CD4-positive, alpha-beta T cell (primary cell): ENCODE measurements around the gene DBT. TPM values are rescaled to one million over a fixed set of nuclear protein-coding genes. Genes with fewer than 3 reads are reported as not detected.
"Not testable (repeated sequence)": the region's sequence is repeated elsewhere in the genome, so short reads cannot be mapped to it uniquely, and the experiment has no call there.

Experiments
- ATAC-seq: fragments of 200-7000 bp; cut with Tn5 transposase; one replicate; pipeline ENCODE4 v1.10.0; 2022; ENCODE audit warnings: mild to moderate bottlenecking; ENCODE audit not compliant: poor library complexity
- CTCF ChIA-PET: fragments of 350-600 bp; sonication (Branson Sonifier 250); formaldehyde crosslinking; loops from one replicate; lab custom pipeline; 2021; ENCODE audit warnings: antibody characterized with exemption, inconsistent platforms; lab: Charles Lee
- POLR2A ChIA-PET: fragments of 350-600 bp; sonication (Branson Sonifier 250); formaldehyde crosslinking; loops from one replicate; lab custom pipeline; 2021; ENCODE audit warnings: antibody characterized with exemption, inconsistent platforms; lab: Charles Lee
- DNase-seq, 14 experiments: peaks; one replicate each; pipeline ENCODE4 v3.0.0-alpha.2; 2013 to 2020; ENCODE audit warnings: mixed read lengths in 2 of 14
- H3K27ac ChIP-seq, 2 donors: one replicate each; pipeline versions ENCODE4 v1.5.1 to v1.7.0; 2013; ENCODE audit warnings: low read length in 2 of 2, low read depth in 1 of 2, mild to moderate bottlenecking in 1 of 2
- H3K27me3 ChIP-seq, 2 experiments: 1 replicate in 1 of 2; 2 replicates in 1 of 2; pipeline versions ENCODE4 v1.6.1 to v1.7.0; 2013; ENCODE audit warnings: low read length in 2 of 2, control low read depth in 1 of 2, mild to moderate bottlenecking in 1 of 2, moderate library complexity in 1 of 2; ENCODE audit not compliant: insufficient read depth in 2 of 2, control insufficient read depth in 1 of 2
- H3K36me3 ChIP-seq: one replicate; pipeline ENCODE4 v1.6.1; 2013; ENCODE audit warnings: low read length, control low read depth; ENCODE audit not compliant: insufficient read depth
- H3K4me1 ChIP-seq: one replicate; pipeline ENCODE4 v1.6.1; 2013; ENCODE audit warnings: low read length, control low read depth; ENCODE audit not compliant: insufficient read depth
- H3K4me3 ChIP-seq: one replicate; pipeline ENCODE4 v1.5.1; 2013; ENCODE audit warnings: mild to moderate bottlenecking, low read length, moderate library complexity
- H3K9me3 ChIP-seq, 2 experiments: 1 replicate in 1 of 2; 2 replicates in 1 of 2; pipeline versions ENCODE4 v1.6.1 to v1.7.0; 2013; ENCODE audit warnings: low read length in 2 of 2, mild to moderate bottlenecking in 2 of 2, control low read depth in 1 of 2, moderate library complexity in 1 of 2; ENCODE audit not compliant: control insufficient read depth in 1 of 2, insufficient read depth in 1 of 2
- H3K27ac Mint-ChIP-seq: one replicate; pipeline ENCODE4 v1.8.0; 2020; ENCODE audit warnings: mixed read lengths
- H3K27me3 Mint-ChIP-seq: one replicate; pipeline ENCODE4 v1.8.0; 2021; ENCODE audit warnings: mixed read lengths
- H3K36me3 Mint-ChIP-seq: one replicate; pipeline ENCODE4 v1.8.0; 2021; ENCODE audit warnings: low read depth, mixed read lengths
- H3K4me1 Mint-ChIP-seq: one replicate; pipeline ENCODE4 v1.8.0; 2021; ENCODE audit warnings: low read depth, mixed read lengths
- H3K4me3 Mint-ChIP-seq: one replicate; pipeline ENCODE4 v1.8.0; 2020; ENCODE audit warnings: mild to moderate bottlenecking, mixed read lengths
- H3K9me3 Mint-ChIP-seq: one replicate; pipeline ENCODE4 v1.8.0; 2020; ENCODE audit warnings: mixed read lengths
- intact Hi-C, 2 experiments: fragments of 100-400 bp; cut with DNase I in 1 of 2; cut with micrococcal nuclease in 1 of 2; formaldehyde crosslinking; loops; one replicate each; pipeline versions ENCODE4 v1.15.1 to v1.9.0; 2023 to 2025; cut with DNase I, micrococcal nuclease
- total RNA-seq, 174 experiments: library from RNA in 2 of 174; stranded (reverse) in 2 of 174; gene quantifications; one replicate each; pipeline ENCODE4 v1.2.3 and lab custom pipeline; 2021 to 2026
- TF ChIP-seq, protein P1 (sequence below): fragments of 200-600 bp; IDR thresholded peaks from one replicate; pipeline ENCODE4 v1.8.0; 2022; ENCODE audit warnings: antibody characterized with exemption, mild to moderate bottlenecking

Gene DBT
- total RNA-seq, 2 experiments from 2014 or later = 5.3 to 5.4 TPM

- POLR2A ChIA-PET, H3K27ac Mint-ChIP-seq, H3K27ac ChIP-seq: not testable (repeated sequence)
Observed at GRCh38 chr1:100202703-100203102, 46.9 kb downstream of the DBT start.

GRCh38 chr1:100200060-100200459 lies 49.6 kb downstream of the DBT start:
- H3K36me3 Mint-ChIP-seq = peaks cover 92% of the 10 kb centered on the region
- H3K27me3 ChIP-seq, H3K27ac ChIP-seq, DNase-seq, H3K4me1 ChIP-seq, H3K4me1 Mint-ChIP-seq, H3K9me3 ChIP-seq, CTCF ChIA-PET, H3K4me3 Mint-ChIP-seq, H3K4me3 ChIP-seq, intact Hi-C loops, H3K9me3 Mint-ChIP-seq, POLR2A ChIA-PET, H3K27ac Mint-ChIP-seq, ATAC-seq, H3K27me3 Mint-ChIP-seq: not testable (repeated sequence)
- peaks cover 42% of the 10 kb centered on the region for H3K36me3 ChIP-seq

More at GRCh38 chr1:100202703-100203102, 46.9 kb downstream of the DBT start:
- H3K9me3 Mint-ChIP-seq, intact Hi-C loops, H3K4me3 ChIP-seq, H3K27me3 Mint-ChIP-seq, ATAC-seq, H3K4me1 ChIP-seq, H3K4me3 Mint-ChIP-seq, H3K27me3 ChIP-seq, H3K9me3 ChIP-seq, DNase-seq: not testable (repeated sequence)
- Mint-ChIP-seq H3K4me1 (peaks cover 10% of the 10 kb centered on the region), H3K36me3 (peaks cover 96% of the 10 kb centered on the region)
- peaks cover 57% of the 10 kb centered on the region for H3K36me3 ChIP-seq
- CTCF ChIA-PET = interaction anchor here (1.0 kb wide), 1 partner anchor 20 kb away, joined by 3 read pairs; no protein-coding TSS in a partner anchor

DNA sequence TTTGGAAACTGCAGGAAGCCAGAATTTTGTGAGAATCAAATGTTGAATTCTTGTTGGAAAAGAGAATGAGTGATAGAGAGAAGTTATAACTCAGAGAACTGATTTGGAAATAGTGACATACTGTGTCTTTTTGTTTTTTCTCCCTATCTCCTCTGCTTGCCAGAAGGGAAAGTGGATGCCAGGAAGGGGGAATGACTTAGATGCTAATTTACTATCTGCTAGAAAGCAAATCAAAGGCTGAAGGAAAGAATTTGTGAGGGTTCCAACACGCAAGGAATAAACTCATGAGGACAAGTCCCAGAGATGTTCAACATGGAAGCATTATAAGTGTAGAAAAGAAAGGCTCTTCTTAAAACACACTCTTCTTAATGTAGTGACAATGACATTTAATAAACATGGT lies 51.0 kb downstream of the DBT start:
- Mint-ChIP-seq H3K9me3 (no peaks in the 10 kb centered on the region), H3K4me1 (no peaks in the 10 kb centered on the region), H3K4me3 (no peak overlapping the region), H3K27ac (no peak overlapping the region), H3K36me3 (peaks cover 78% of the 10 kb centered on the region), H3K27me3 (no peaks in the 10 kb centered on the region)
- Histone ChIP-seq H3K9me3 (no peaks in the 10 kb centered on the region), H3K4me1 (no peaks in the 10 kb centered on the region), H3K36me3 (peaks cover 42% of the 10 kb centered on the region), H3K4me3 (no peak overlapping the region), H3K27me3 (no peaks in the 10 kb centered on the region), H3K27ac (no peak overlapping the region)
- TF ChIP-seq, protein P1, sequence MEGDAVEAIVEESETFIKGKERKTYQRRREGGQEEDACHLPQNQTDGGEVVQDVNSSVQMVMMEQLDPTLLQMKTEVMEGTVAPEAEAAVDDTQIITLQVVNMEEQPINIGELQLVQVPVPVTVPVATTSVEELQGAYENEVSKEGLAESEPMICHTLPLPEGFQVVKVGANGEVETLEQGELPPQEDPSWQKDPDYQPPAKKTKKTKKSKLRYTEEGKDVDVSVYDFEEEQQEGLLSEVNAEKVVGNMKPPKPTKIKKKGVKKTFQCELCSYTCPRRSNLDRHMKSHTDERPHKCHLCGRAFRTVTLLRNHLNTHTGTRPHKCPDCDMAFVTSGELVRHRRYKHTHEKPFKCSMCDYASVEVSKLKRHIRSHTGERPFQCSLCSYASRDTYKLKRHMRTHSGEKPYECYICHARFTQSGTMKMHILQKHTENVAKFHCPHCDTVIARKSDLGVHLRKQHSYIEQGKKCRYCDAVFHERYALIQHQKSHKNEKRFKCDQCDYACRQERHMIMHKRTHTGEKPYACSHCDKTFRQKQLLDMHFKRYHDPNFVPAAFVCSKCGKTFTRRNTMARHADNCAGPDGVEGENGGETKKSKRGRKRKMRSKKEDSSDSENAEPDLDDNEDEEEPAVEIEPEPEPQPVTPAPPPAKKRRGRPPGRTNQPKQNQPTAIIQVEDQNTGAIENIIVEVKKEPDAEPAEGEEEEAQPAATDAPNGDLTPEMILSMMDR = no peak
- ChIA-PET CTCF (no interaction called here), POLR2A (no interaction called here)
- DNase-seq (no peak), ATAC-seq (no peak)
- intact Hi-C loops = no loop called here

- TF ChIP-seq, protein P1 = no peak
- H3K4me1 ChIP-seq = no peaks in the 10 kb centered on the region
- ChIA-PET CTCF (interaction anchor here (0.7 kb wide), 1 partner anchor 36 kb away, joined by 3 read pairs; no protein-coding TSS in a partner anchor), POLR2A (no interaction called here)
- no peaks in the 10 kb centered on the region for H3K9me3 ChIP-seq
- no peak overlapping the region for H3K27ac ChIP-seq
- peaks cover 4% of the 10 kb centered on the region for H3K36me3 ChIP-seq
- intact Hi-C loops = no loop called here
- Mint-ChIP-seq H3K4me1 (no peaks in the 10 kb centered on the region), H3K9me3 (no peaks in the 10 kb centered on the region), H3K36me3 (peaks cover 25% of the 10 kb centered on the region), H3K27ac (no peak overlapping the region), H3K27me3 (no peaks in the 10 kb centered on the region), H3K4me3 (no peak overlapping the region)
- no peaks in the 10 kb centered on the region for H3K27me3 ChIP-seq
- DNase-seq (no peak), ATAC-seq (no peak)
- H3K4me3 ChIP-seq = no peak overlapping the region
Observed at GRCh38 chr1:100188617-100189016, 61.0 kb downstream of the DBT start.
